ENCODE results near the gene LRRC9.

DNA sequence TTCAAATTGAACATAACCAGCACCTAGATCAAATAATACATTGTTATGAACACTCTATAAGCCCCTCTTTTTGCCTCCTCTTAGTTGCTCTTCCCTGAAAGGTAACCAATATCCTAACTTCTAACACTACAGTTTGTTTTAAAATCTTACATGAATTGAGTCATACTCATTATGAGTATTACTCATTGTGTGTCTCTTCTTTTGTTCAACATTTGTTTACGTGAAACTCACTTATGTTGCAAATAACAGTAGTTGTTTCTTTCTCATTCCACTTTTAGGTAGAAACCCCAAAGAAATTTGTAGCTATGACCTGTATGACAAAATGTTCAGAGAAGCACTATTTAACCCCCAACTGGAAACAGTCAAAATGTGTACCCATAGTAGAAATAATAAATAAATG is 6.6 kb downstream of the LRRC9 start:
- TF ChIP-seq, protein P1, sequence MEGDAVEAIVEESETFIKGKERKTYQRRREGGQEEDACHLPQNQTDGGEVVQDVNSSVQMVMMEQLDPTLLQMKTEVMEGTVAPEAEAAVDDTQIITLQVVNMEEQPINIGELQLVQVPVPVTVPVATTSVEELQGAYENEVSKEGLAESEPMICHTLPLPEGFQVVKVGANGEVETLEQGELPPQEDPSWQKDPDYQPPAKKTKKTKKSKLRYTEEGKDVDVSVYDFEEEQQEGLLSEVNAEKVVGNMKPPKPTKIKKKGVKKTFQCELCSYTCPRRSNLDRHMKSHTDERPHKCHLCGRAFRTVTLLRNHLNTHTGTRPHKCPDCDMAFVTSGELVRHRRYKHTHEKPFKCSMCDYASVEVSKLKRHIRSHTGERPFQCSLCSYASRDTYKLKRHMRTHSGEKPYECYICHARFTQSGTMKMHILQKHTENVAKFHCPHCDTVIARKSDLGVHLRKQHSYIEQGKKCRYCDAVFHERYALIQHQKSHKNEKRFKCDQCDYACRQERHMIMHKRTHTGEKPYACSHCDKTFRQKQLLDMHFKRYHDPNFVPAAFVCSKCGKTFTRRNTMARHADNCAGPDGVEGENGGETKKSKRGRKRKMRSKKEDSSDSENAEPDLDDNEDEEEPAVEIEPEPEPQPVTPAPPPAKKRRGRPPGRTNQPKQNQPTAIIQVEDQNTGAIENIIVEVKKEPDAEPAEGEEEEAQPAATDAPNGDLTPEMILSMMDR (conservative IDR thresholded peaks at IDR 0.05; ENCODE audit: low read depth in 2 of 2): no peak
- TF ChIP-seq POLR2AphosphoS5 (IDR thresholded peaks at IDR 0.05; ENCODE audit: low read depth) (no peak), EZH2 (IDR thresholded peaks at IDR 0.05; ENCODE audit: low read depth, unreplicated experiment) (no peak), EZH2phosphoT487 (IDR thresholded peaks at IDR 0.05; ENCODE audit: unreplicated experiment) (no peak), JUNB (IDR thresholded peaks at IDR 0.05; ENCODE audit: unreplicated experiment) (no peak), CREB1 (CRISPR knock-in tag; IDR thresholded peaks at IDR 0.05; ENCODE audit: low read depth) (no peak), STAT1 (IDR thresholded peaks at IDR 0.05; ENCODE audit: unreplicated experiment) (no peak), NANOG (IDR thresholded peaks at IDR 0.05; ENCODE audit: borderline replicate concordance) (no peak), ZNF114 (CRISPR knock-in tag; IDR thresholded peaks at IDR 0.05) (no peak)
- TF ChIP-seq, protein P2, sequence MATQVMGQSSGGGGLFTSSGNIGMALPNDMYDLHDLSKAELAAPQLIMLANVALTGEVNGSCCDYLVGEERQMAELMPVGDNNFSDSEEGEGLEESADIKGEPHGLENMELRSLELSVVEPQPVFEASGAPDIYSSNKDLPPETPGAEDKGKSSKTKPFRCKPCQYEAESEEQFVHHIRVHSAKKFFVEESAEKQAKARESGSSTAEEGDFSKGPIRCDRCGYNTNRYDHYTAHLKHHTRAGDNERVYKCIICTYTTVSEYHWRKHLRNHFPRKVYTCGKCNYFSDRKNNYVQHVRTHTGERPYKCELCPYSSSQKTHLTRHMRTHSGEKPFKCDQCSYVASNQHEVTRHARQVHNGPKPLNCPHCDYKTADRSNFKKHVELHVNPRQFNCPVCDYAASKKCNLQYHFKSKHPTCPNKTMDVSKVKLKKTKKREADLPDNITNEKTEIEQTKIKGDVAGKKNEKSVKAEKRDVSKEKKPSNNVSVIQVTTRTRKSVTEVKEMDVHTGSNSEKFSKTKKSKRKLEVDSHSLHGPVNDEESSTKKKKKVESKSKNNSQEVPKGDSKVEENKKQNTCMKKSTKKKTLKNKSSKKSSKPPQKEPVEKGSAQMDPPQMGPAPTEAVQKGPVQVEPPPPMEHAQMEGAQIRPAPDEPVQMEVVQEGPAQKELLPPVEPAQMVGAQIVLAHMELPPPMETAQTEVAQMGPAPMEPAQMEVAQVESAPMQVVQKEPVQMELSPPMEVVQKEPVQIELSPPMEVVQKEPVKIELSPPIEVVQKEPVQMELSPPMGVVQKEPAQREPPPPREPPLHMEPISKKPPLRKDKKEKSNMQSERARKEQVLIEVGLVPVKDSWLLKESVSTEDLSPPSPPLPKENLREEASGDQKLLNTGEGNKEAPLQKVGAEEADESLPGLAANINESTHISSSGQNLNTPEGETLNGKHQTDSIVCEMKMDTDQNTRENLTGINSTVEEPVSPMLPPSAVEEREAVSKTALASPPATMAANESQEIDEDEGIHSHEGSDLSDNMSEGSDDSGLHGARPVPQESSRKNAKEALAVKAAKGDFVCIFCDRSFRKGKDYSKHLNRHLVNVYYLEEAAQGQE (IDR thresholded peaks at IDR 0.05; ENCODE audit: unreplicated experiment): no peak
- TF ChIP-seq, protein P3, sequence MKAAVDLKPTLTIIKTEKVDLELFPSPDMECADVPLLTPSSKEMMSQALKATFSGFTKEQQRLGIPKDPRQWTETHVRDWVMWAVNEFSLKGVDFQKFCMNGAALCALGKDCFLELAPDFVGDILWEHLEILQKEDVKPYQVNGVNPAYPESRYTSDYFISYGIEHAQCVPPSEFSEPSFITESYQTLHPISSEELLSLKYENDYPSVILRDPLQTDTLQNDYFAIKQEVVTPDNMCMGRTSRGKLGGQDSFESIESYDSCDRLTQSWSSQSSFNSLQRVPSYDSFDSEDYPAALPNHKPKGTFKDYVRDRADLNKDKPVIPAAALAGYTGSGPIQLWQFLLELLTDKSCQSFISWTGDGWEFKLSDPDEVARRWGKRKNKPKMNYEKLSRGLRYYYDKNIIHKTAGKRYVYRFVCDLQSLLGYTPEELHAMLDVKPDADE (IDR thresholded peaks at IDR 0.05): no peak
